ENCODE measurements around the gene GRM4. TPM values are rescaled to one million over a fixed set of nuclear protein-coding genes. Genes with fewer than 3 reads are reported as not detected.

Gene GRM4
- total and polyA plus RNA-seq, 12 donors, result not detected

- no peaks in the 10 kb centered on the region for H3K9me3 ChIP-seq
- DNase-seq (no peak), ATAC-seq (no peak)
- H3K36me3 ChIP-seq, result no peaks in the 10 kb centered on the region
- WGBS, 2 donors, result 59% methylated on average over 7 of the region's 7 CpGs
- H3K27ac ChIP-seq, result no peak overlapping the region
- H3K4me1 ChIP-seq, result peaks cover 0 to 13% (median 0%) of the 10 kb centered on the region in 9 donors
- intact Hi-C loops (cut with DNase I), result no loop called here
- H3K4me3 ChIP-seq, result no peak overlapping the region
- no peak for TF ChIP-seq CTCF (IDR thresholded peaks at IDR 0.05)
- peaks cover 0 to 84% (median 31%) of the 10 kb centered on the region in 7 donors for H3K27me3 ChIP-seq
Measured at GRCh38 chr6:34052918-34053608, 92.8 kb downstream of the GRM4 start.

DNA sequence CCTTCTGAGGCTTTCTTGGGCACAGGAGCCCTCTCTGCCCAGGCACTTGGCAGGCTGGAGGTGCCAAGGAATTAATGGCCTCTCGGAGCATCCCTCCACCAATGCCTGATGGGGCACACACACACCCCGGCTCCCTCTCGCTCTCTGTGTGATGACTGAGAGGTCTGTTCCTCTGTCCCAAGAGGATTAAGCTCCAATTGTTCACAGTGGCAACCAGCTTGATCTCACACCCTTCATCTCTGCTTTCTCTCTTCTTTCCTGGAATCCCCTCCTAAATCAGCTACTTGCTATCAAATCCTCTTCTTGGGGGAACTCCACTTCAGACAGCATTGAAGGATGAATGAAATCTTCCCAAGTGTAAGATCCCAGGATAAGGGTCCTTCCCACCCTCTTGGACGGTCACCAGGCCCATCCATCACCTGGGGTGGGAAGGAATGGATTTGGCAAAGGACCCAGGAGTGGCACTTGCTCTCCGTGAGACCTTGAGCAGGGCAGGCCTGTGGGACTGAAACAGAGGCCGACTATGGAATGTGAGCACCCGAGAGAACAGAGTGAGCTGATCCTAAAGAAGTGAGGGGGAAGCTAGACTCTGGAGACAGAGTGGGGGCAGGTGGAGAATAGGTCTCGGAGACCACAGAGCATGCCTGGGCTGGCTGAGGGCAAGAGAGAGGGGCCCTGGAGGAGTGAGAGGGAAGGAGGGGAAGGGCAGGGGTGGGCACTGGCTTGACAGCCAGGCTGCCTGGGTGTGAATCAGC lies 93.6 kb downstream of the GRM4 start:
- ATAC-seq (no peak), DNase-seq (no peak)
- WGBS, 2 donors, result 51 to 54% methylated on average over 8 of the region's 8 CpGs
- peaks cover 0 to 13% (median 0%) of the 10 kb centered on the region in 9 donors for H3K4me1 ChIP-seq
- intact Hi-C loops (cut with DNase I), result no loop called here
- no peak for TF ChIP-seq CTCF (IDR thresholded peaks at IDR 0.05)
- no peak overlapping the region for H3K4me3 ChIP-seq
- H3K36me3 ChIP-seq, result no peaks in the 10 kb centered on the region
- no peak overlapping the region for H3K27ac ChIP-seq
- H3K27me3 ChIP-seq, result peaks cover 0 to 86% (median 36%) of the 10 kb centered on the region in 7 donors
- H3K9me3 ChIP-seq, result no peaks in the 10 kb centered on the region

DNA sequence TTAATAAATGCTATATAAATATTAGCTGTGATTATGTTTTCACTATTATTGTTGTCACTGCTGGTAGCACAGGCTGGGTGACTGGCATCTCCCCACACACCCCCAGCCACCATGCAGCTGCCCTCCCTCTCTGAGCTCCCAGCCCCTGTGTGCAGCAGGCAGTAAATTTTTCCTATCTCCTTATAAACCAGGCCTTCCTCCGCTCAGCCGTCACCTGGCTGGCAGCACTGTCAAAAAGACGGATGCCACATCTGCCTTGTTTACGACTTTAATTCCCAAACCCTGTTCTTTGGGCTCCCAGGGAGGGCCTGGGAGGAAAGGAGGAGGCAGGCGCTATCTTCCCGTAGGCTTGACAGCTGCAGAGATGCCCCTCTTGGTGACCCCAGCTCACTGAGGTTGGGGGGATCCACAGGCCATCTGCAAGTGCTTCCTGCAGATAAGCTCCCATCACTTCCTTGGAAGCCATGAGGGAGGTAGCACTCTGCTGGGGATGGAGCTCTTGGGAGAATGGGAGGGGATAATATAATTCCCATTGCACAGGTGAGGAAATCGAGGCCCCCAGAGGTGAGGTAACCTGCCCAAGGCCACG lies 94.5 kb downstream of the GRM4 start:
- Histone ChIP-seq H3K27ac (no peak overlapping the region), H3K36me3 (no peaks in the 10 kb centered on the region), H3K4me3 (no peak overlapping the region), H3K9me3 (no peaks in the 10 kb centered on the region), H3K4me1 (peaks cover 0 to 6% (median 0%) of the 10 kb centered on the region in 9 donors), H3K27me3 (peaks cover 0 to 89% (median 40%) of the 10 kb centered on the region in 7 donors)
- TF ChIP-seq CTCF (IDR thresholded peaks at IDR 0.05), result no peak
- intact Hi-C loops (cut with DNase I), result no loop called here
- DNase-seq (no peak), ATAC-seq (no peak)
- WGBS, 2 donors, result 31 to 34% methylated on average over 8 of the region's 8 CpGs

GRCh38 chr6:34050691-34051090 lies 95.2 kb downstream of the GRM4 start:
- Histone ChIP-seq H3K36me3 (no peaks in the 10 kb centered on the region), H3K4me3 (no peak overlapping the region), H3K27ac (no peak overlapping the region), H3K9me3 (no peaks in the 10 kb centered on the region), H3K27me3 (peaks cover 0 to 84% (median 40%) of the 10 kb centered on the region in 7 donors), H3K4me1 (no peaks in the 10 kb centered on the region)
- intact Hi-C loops (cut with DNase I), result no loop called here
- DNase-seq (no peak), ATAC-seq (no peak)
- no peak for TF ChIP-seq CTCF (IDR thresholded peaks at IDR 0.05)
- WGBS, 2 donors, result 90 to 93% methylated on average over 5 of the region's 5 CpGs

Data from heart right ventricle (tissue), 16 donors.